ENCODE measurements around the gene TBCEL. TPM values are rescaled to one million over a fixed set of nuclear protein-coding genes. Genes with fewer than 3 reads are reported as not detected.

Gene TBCEL
- total and polyA plus RNA-seq, 2 donors (not counting 3 experiments of a cell fraction or from before 2014, with no cell fraction given) = 5.6 to 19.5 TPM

DNA sequence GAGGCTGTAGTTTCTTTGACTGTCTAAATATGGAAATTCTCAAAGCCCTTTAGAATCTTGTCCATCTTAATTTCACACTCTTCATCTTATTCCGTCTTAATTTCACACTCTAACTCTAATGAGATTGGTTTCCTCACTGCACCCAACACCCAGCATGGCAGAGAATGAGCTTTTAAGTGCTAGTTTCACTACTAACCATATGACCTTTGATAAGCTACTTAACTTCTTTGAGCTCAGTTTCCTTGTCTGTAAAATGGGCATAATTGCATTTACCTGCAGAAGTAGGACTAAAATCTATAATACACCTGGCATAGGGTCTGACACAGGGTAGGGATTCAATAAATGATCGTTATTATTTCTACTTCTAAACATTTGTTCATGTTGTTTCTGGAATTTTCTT is 30.4 kb downstream of the TBCEL start:
- Histone ChIP-seq H3K4me1 (ENCODE audit: control insufficient read depth, extremely low read depth, insufficient read depth, low read length) (no peaks in the 10 kb centered on the region), H3K79me2 (ENCODE audit: control insufficient read depth, insufficient read depth, low read length) (no peaks in the 10 kb centered on the region), H3K36me3 (ENCODE audit: control insufficient read depth in 2 of 2, extremely low read depth in 1 of 2, insufficient read depth in 2 of 2, low read length in 2 of 2) (peaks cover 4 to 9% of the 10 kb centered on the region in 2 experiments), H3K27me3 (ENCODE audit: control insufficient read depth in 2 of 2, insufficient read depth in 2 of 2, low read length in 2 of 2) (no peaks in the 10 kb centered on the region), H3K9me3 (replicated peaks; ENCODE audit: control insufficient read depth, insufficient read depth, low read length) (no peaks in the 10 kb centered on the region), H3K4me3 (replicated peaks in 1 of 3; ENCODE audit: insufficient read depth in 1 of 3, low read depth in 1 of 3, low read length in 3 of 3) (no peak overlapping the region), H3K9ac (replicated peaks; ENCODE audit: extremely low read depth, insufficient read depth, low read length) (no peak overlapping the region), H3K27ac (ENCODE audit: insufficient read depth, low read depth, low read length) (no peak overlapping the region), H2AFZ (ENCODE audit: low read depth, low read length) (no peak overlapping the region), H3K4me2 (ENCODE audit: insufficient read depth, low read length) (no peak overlapping the region), H4K20me1 (replicated peaks; ENCODE audit: control insufficient read depth, extremely low read depth, insufficient read depth, low read length) (no peaks in the 10 kb centered on the region), H3K9me1 (replicated peaks; ENCODE audit: control insufficient read depth, extremely low read depth, insufficient read depth, low read length) (no peaks in the 10 kb centered on the region)
- FAIRE-seq (no peak), DNase-seq (ENCODE audit: low read depth, low spot score) (no peak)
- TF ChIP-seq EZH2 (IDR thresholded peaks at IDR 0.05; ENCODE audit: borderline replicate concordance, low read depth, low read length, severe bottlenecking) (no peak), POLR2AphosphoS5 (IDR thresholded peaks at IDR 0.05; ENCODE audit: insufficient read depth, low read depth, low read length) (no peak), GATA2 (IDR thresholded peaks at IDR 0.05; ENCODE audit: insufficient read depth, insufficient read length, low read depth, low read length) (no peak), MYC (IDR thresholded peaks at IDR 0.05; ENCODE audit: low read depth, low read length) (no peak), FOS (IDR thresholded peaks at IDR 0.05; ENCODE audit: borderline replicate concordance, insufficient read depth, low read length) (no peak), JUN (IDR thresholded peaks at IDR 0.05; ENCODE audit: borderline replicate concordance, insufficient read depth, insufficient read length, low read depth) (no peak), POLR2A (IDR thresholded peaks at IDR 0.05; ENCODE audit: low read depth, low read length) (no peak)
- TF ChIP-seq, protein P1, sequence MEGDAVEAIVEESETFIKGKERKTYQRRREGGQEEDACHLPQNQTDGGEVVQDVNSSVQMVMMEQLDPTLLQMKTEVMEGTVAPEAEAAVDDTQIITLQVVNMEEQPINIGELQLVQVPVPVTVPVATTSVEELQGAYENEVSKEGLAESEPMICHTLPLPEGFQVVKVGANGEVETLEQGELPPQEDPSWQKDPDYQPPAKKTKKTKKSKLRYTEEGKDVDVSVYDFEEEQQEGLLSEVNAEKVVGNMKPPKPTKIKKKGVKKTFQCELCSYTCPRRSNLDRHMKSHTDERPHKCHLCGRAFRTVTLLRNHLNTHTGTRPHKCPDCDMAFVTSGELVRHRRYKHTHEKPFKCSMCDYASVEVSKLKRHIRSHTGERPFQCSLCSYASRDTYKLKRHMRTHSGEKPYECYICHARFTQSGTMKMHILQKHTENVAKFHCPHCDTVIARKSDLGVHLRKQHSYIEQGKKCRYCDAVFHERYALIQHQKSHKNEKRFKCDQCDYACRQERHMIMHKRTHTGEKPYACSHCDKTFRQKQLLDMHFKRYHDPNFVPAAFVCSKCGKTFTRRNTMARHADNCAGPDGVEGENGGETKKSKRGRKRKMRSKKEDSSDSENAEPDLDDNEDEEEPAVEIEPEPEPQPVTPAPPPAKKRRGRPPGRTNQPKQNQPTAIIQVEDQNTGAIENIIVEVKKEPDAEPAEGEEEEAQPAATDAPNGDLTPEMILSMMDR (IDR thresholded peaks at IDR 0.05; ENCODE audit: extremely low read depth in 1 of 2, insufficient read depth in 1 of 2, low read depth in 1 of 2, low read length in 2 of 2) = no peak
- TF ChIP-seq, protein P2, sequence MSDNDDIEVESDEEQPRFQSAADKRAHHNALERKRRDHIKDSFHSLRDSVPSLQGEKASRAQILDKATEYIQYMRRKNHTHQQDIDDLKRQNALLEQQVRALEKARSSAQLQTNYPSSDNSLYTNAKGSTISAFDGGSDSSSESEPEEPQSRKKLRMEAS (IDR thresholded peaks at IDR 0.05; ENCODE audit: insufficient read depth, insufficient read length) = no peak
- dilution Hi-C loops (cut with MboI; ENCODE audit: extremely low pct_ligation_motif_present, low sequenced_read_pairs) = no loop called here
- no TSS peak for BruUV-seq (replicated peaks)
- intact Hi-C loops (cut with micrococcal nuclease) = no loop called here
- ChIA-PET CTCF (no interaction called here), POLR2A (no interaction called here)

Measured in endothelial cell of umbilical vein (primary cell).